ENCODE measurements around the gene B4GALNT2.

DNA sequence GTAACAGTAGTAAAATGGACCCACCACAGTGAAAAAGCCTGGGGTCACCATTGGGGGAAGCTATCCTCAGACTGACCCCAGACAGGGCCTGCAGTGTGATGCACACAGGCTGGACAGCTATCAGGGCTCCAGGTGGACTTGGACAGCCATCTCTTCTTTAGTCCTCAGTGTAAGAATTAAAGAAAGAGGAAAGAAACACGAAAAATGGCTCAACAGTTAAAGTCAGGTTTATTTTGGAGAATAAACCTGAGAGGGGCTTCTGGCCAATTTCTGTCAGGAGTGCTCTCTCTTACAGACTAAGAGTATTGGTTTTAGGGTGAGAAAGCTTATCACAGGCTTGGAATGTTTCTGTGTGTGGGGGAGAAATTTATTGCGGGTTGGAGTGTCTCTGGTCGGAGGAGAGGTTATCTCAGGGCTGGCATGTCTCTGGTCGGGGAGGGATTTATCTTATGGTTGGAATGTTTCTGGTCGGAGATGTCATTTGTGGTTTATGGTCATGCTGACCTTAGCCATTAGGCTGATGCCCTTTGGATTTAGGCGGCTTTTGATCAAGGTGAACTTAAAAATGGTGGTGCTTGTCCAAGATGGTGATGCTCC is 10.8 kb upstream of the B4GALNT2 start:
- TF ChIP-seq SIN3A (conservative IDR thresholded peaks at IDR 0.05 in 1 of 2, IDR thresholded peaks at IDR 0.05 in 1 of 2; ENCODE audit: low read depth in 1 of 2, low read length in 2 of 2) = no peak
- TF ChIP-seq EGR1 (IDR thresholded peaks at IDR 0.05; ENCODE audit: borderline replicate concordance, low read depth, low read length) = no peak
- TF ChIP-seq POLR2A (IDR thresholded peaks at IDR 0.05; ENCODE audit: control extremely low read depth in 1 of 2, low read depth in 2 of 2, low read length in 2 of 2) = no peak
- no peak for TF ChIP-seq CTCF (IDR thresholded peaks at IDR 0.05; ENCODE audit: control extremely low read depth in 1 of 3, insufficient read depth in 1 of 3, low read depth in 1 of 3, low read length in 3 of 3)
- no peak for TF ChIP-seq POLR2AphosphoS5 (IDR thresholded peaks at IDR 0.05; ENCODE audit: low read depth, low read length)
- TF ChIP-seq, protein P1, sequence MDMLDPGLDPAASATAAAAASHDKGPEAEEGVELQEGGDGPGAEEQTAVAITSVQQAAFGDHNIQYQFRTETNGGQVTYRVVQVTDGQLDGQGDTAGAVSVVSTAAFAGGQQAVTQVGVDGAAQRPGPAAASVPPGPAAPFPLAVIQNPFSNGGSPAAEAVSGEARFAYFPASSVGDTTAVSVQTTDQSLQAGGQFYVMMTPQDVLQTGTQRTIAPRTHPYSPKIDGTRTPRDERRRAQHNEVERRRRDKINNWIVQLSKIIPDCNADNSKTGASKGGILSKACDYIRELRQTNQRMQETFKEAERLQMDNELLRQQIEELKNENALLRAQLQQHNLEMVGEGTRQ (IDR thresholded peaks at IDR 0.05; ENCODE audit: low read length) = no peak
- no peak for TF ChIP-seq TBP (IDR thresholded peaks at IDR 0.05; ENCODE audit: low read depth, low read length)
- TF ChIP-seq, protein P2, sequence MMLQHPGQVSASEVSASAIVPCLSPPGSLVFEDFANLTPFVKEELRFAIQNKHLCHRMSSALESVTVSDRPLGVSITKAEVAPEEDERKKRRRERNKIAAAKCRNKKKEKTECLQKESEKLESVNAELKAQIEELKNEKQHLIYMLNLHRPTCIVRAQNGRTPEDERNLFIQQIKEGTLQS (IDR thresholded peaks at IDR 0.05; ENCODE audit: insufficient read depth, low read depth, low read length) = no peak
- TF ChIP-seq CHD2 (IDR thresholded peaks at IDR 0.05; ENCODE audit: low read length) = no peak
- no peak for TF ChIP-seq TAF1 (IDR thresholded peaks at IDR 0.05; ENCODE audit: low read depth, low read length)
